ENCODE results near the gene SETD3.

Gene SETD3

GRCh38 chr14:99418242-99418641 lies 62.4 kb downstream of the SETD3 start:
- no peak for DNase-seq

GRCh38 chr14:99416909-99417308 lies 63.8 kb downstream of the SETD3 start:
- DNase-seq, result no peak

- DNase-seq, result peak; percentile 81
Observed at GRCh38 chr14:99415496-99416281, 65.0 kb downstream of the SETD3 start.

- no peak for DNase-seq
Observed at GRCh38 chr14:99413911-99414310, 66.7 kb downstream of the SETD3 start.

- DNase-seq, result no peak
Observed at GRCh38 chr14:99413172-99413571, 67.5 kb downstream of the SETD3 start.

GRCh38 chr14:99412117-99413061 lies 68.3 kb downstream of the SETD3 start:
- DNase-seq, result no peak

GRCh38 chr14:99410019-99410418 lies 70.6 kb downstream of the SETD3 start:
- DNase-seq, result no peak

GRCh38 chr14:99408971-99409289 lies 71.7 kb downstream of the SETD3 start:
- no peak for DNase-seq

GRCh38 chr14:99408286-99408970 lies 72.2 kb downstream of the SETD3 start:
- no peak for DNase-seq

- no peak for DNase-seq
Observed at GRCh38 chr14:99407416-99407815, 73.2 kb downstream of the SETD3 start.

GRCh38 chr14:99402950-99403349 lies 77.7 kb downstream of the SETD3 start:
- DNase-seq, result no peak

- DNase-seq, result no peak
Observed at GRCh38 chr14:99402285-99402648, 78.4 kb downstream of the SETD3 start.

- no peak for DNase-seq
Observed at GRCh38 chr14:99401621-99402284, 78.9 kb downstream of the SETD3 start.

- DNase-seq, result no peak
Observed at GRCh38 chr14:99401211-99401610, 79.4 kb downstream of the SETD3 start.

- DNase-seq, result no peak
Observed at GRCh38 chr14:99397698-99398097, 83.0 kb downstream of the SETD3 start.

GRCh38 chr14:99395909-99396530 lies 84.6 kb downstream of the SETD3 start:
- peak; percentile 47 for DNase-seq

GRCh38 chr14:99394602-99395156 lies 86.0 kb downstream of the SETD3 start:
- no peak for DNase-seq

- DNase-seq, result peak; percentile 32
Observed at GRCh38 chr14:99393059-99393655, 87.5 kb downstream of the SETD3 start.

GRCh38 chr14:99391671-99392070 lies 89.0 kb downstream of the SETD3 start:
- peak; percentile 66 for DNase-seq

GRCh38 chr14:99389174-99389826 lies 91.4 kb downstream of the SETD3 start:
- peak; percentile 20 for DNase-seq

- DNase-seq, result no peak
Observed at GRCh38 chr14:99388286-99388685, 92.4 kb downstream of the SETD3 start.

All from fibroblast of upper back skin (primary cell).